Right lobe of liver (tissue), 6 donors: ENCODE results near the gene NOL4L. TPM values are rescaled to one million over a fixed set of nuclear protein-coding genes. Genes with fewer than 3 reads are reported as not detected.

Experiments used
- ATAC-seq, 4 donors: fragments of 200-7000 bp; cut with Tn5 transposase; one replicate each; pipeline ENCODE4 v1.9.1; 2020; ENCODE audit warnings: mild to moderate bottlenecking in 4 of 4, moderate library complexity in 4 of 4
- DNase-seq, 3 donors: peaks; one replicate each; pipeline ENCODE4 v3.0.0-alpha.2; 2020
- H3K27ac ChIP-seq, 3 donors: fragments of 200-600 bp; one replicate each; pipeline ENCODE4 v1.8.0; 2022
- H3K27me3 ChIP-seq, 2 donors: fragments of 200-600 bp; one replicate each; pipeline ENCODE4 v1.8.0; 2022
- H3K36me3 ChIP-seq, 4 donors: fragments of 200-600 bp; sonication (generic) in 1 of 4; one replicate each; pipeline versions ENCODE4 v1.5.1 to v1.8.0; 2017 to 2022; ENCODE audit warnings: control low read depth in 1 of 4
- H3K4me1 ChIP-seq, 4 donors: fragments of 200-600 bp; sonication (generic) in 1 of 4; one replicate each; pipeline versions ENCODE4 v1.5.1 to v1.8.0; 2017 to 2022; ENCODE audit warnings: control low read depth in 1 of 4
- H3K4me3 ChIP-seq, 3 donors: fragments of 200-600 bp; one replicate each; pipeline ENCODE4 v1.8.0; 2022
- H3K9me3 ChIP-seq, 4 donors: fragments of 200-600 bp; sonication (generic) in 1 of 4; one replicate each; pipeline versions ENCODE4 v1.5.1 to v1.8.0; 2017 to 2022; ENCODE audit warnings: control low read depth in 1 of 4
- POLR2A ChIP-seq: fragments of 450-650 bp; IDR thresholded peaks from one replicate; pipeline ENCODE4 v1.6.1; 2017; ENCODE audit warnings: antibody characterized with exemption, mild to moderate bottlenecking
- WGBS: methylation state at CpG from one replicate; pipeline ENCODE4 v1.1.6; 2018; ENCODE audit warnings: low coverage, low lambda C conversion rate; ENCODE audit not compliant: insufficient coverage; ENCODE audit errors: missing lambda C conversion rate; 5-methylcytosine and 5-hydroxymethylcytosine counted together
- intact Hi-C, 2 donors: fragments of 100-400 bp; cut with DNase I; formaldehyde crosslinking; loops; one replicate each; pipeline versions ENCODE4 v1.11.2 to v1.14.1; 2022
- total RNA-seq, 6 experiments: library from RNA; depleted of rRNA in 2 of 6; stranded (reverse); fragments of >200 nt in 2 of 6; fragmentation: NEBNext Ultra II Directional in 3 of 6; extraction: Animal tissue kit (Norgen Biotek cat#: 25700) in 3 of 6; gene quantifications; one replicate each; pipeline versions ENCODE4 v1.1.0 to v1.2.4, GENCODE V29; 2016 to 2023
- TF ChIP-seq, protein P1 (sequence below), 4 donors: fragments of 200-600 bp in 3 of 4; fragments of 450-650 bp in 1 of 4; IDR thresholded peaks; one replicate each; pipeline versions ENCODE4 v1.5.1 to v1.8.0; 2016 to 2022; ENCODE audit warnings: antibody characterized with exemption in 4 of 4, mild to moderate bottlenecking in 2 of 4
- donor health status: DM: no; HTN: yes; CAD: no.
- donor health status: DM: no; HTN: no; CAD: no.
- donor health status: DM: no; HTN: no; CAD: no.
- donor health status: DM: no; HTN: yes; CAD: no.
- donor health status: DM: no; HTN: yes; CAD: no.

Gene NOL4L
- total RNA-seq, 6 experiments from 2014 or later = 4.3 to 6.5 (median 5.7) TPM

- Histone ChIP-seq H3K4me1 (no peaks in the 10 kb centered on the region), H3K36me3 (no peaks in the 10 kb centered on the region), H3K27ac (no peak overlapping the region), H3K9me3 (no peaks in the 10 kb centered on the region), H3K4me3 (no peak overlapping the region), H3K27me3 (no peaks in the 10 kb centered on the region)
- WGBS = 64% methylated on average over 12 of the region's 34 CpGs
- intact Hi-C loops = no loop called here
- no peak for TF ChIP-seq POLR2A
- TF ChIP-seq, protein P1, sequence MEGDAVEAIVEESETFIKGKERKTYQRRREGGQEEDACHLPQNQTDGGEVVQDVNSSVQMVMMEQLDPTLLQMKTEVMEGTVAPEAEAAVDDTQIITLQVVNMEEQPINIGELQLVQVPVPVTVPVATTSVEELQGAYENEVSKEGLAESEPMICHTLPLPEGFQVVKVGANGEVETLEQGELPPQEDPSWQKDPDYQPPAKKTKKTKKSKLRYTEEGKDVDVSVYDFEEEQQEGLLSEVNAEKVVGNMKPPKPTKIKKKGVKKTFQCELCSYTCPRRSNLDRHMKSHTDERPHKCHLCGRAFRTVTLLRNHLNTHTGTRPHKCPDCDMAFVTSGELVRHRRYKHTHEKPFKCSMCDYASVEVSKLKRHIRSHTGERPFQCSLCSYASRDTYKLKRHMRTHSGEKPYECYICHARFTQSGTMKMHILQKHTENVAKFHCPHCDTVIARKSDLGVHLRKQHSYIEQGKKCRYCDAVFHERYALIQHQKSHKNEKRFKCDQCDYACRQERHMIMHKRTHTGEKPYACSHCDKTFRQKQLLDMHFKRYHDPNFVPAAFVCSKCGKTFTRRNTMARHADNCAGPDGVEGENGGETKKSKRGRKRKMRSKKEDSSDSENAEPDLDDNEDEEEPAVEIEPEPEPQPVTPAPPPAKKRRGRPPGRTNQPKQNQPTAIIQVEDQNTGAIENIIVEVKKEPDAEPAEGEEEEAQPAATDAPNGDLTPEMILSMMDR (IDR thresholded peaks at IDR 0.05) = no peak
- peak in 3 of 4 donors; percentile 20 to 67 (median 28) for ATAC-seq
- DNase-seq = peak in 1 of 3 donors; percentile 40
Observed at GRCh38 chr20:32574296-32575226, 10.6 kb downstream of the NOL4L start.

DNA sequence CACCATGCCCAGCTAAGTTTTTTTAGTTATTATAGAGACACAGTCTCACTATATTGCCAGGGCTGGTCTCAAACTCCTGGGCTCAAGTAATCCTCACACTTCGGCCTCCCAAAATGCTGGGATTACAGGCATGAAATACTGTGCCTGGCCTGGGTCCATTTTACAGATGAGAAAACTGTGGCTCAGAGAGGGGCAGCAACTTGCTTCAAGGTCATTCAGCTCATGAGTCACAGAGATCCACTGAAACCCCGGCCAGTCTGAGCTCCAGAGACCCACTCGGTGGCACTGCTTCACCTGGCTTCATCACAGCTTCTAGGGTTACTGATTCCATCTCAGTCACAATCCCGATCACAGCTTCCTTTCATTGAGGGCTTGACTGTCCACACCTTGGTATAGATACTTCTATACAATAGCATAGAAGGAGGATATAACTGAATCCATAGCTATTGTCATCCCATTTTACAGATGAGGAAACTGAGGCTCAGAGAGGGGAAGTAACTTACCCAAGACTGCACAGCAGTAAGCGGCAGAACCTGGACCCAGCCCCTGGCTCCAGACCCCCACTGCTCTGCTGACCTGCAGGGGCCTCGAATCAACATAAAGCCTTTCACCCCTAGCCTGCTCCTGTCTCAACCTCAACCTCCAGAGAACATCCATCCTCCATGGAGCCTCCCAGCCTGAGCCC is 11.8 kb downstream of the NOL4L start:
- TF ChIP-seq POLR2A = no peak
- TF ChIP-seq, protein P1 (IDR thresholded peaks at IDR 0.05) = no peak
- 80% methylated on average over 2 of the region's 6 CpGs for WGBS
- H3K4me1 ChIP-seq = no peaks in the 10 kb centered on the region
- H3K27ac ChIP-seq = no peak overlapping the region
- H3K36me3 ChIP-seq = no peaks in the 10 kb centered on the region
- H3K4me3 ChIP-seq = no peak overlapping the region
- no peak for DNase-seq
- H3K9me3 ChIP-seq = no peaks in the 10 kb centered on the region
- intact Hi-C loops = no loop called here
- ATAC-seq = no peak
- H3K27me3 ChIP-seq = no peaks in the 10 kb centered on the region

GRCh38 chr20:32572271-32572968 is 12.7 kb downstream of the NOL4L start:
- H3K4me1 ChIP-seq = no peaks in the 10 kb centered on the region
- DNase-seq (no peak), ATAC-seq (no peak)

GRCh38 chr20:32571566-32571965 is 13.6 kb downstream of the NOL4L start:
- intact Hi-C loops = no loop called here
- WGBS = 100% methylated on average over 1 of the region's 9 CpGs
- DNase-seq = no peak

More at GRCh38 chr20:32572271-32572968, 12.7 kb downstream of the NOL4L start:
- Histone ChIP-seq H3K36me3 (no peaks in the 10 kb centered on the region), H3K9me3 (no peaks in the 10 kb centered on the region), H3K27ac (no peak overlapping the region), H3K4me3 (no peak overlapping the region), H3K27me3 (no peaks in the 10 kb centered on the region)
- 76% methylated on average over 8 of the region's 15 CpGs for WGBS
- no peak for TF ChIP-seq POLR2A
- TF ChIP-seq, protein P1 (IDR thresholded peaks at IDR 0.05) = no peak
- intact Hi-C loops = no loop called here

More at GRCh38 chr20:32571566-32571965, 13.6 kb downstream of the NOL4L start:
- no peak for TF ChIP-seq POLR2A
- TF ChIP-seq, protein P1 (IDR thresholded peaks at IDR 0.05) = no peak
- H3K4me3 ChIP-seq = no peak overlapping the region
- H3K36me3 ChIP-seq = no peaks in the 10 kb centered on the region
- no peak for ATAC-seq
- no peaks in the 10 kb centered on the region for H3K9me3 ChIP-seq
- H3K27me3 ChIP-seq = no peaks in the 10 kb centered on the region
- no peaks in the 10 kb centered on the region for H3K4me1 ChIP-seq
- no peak overlapping the region for H3K27ac ChIP-seq
